Ishikawa (cell line): Measurements from ENCODE around the gene EGR4.

Experiments
- CEBPB ChIP-seq: IDR thresholded peaks from 2 replicates; pipeline ENCODE4 v1.6.1; 2012
- EGR1 ChIP-seq: IDR thresholded peaks from 2 replicates; pipeline ENCODE4 v1.6.1; 2012
- EP300 ChIP-seq: IDR thresholded peaks from 2 replicates; pipeline ENCODE4 v1.6.1; 2012; ENCODE audit warnings: borderline replicate concordance
- FOXM1 ChIP-seq: IDR thresholded peaks from 2 replicates; pipeline ENCODE4 v1.6.1; 2012; ENCODE audit warnings: low read depth, borderline replicate concordance
- RAD21 ChIP-seq: IDR thresholded peaks from 2 replicates; pipeline ENCODE4 v1.6.1; 2012; ENCODE audit warnings: low read depth
- TAF1 ChIP-seq: IDR thresholded peaks from 2 replicates; pipeline ENCODE4 v1.6.1; 2012; ENCODE audit warnings: low read depth, mild to moderate bottlenecking
- USF1 ChIP-seq: IDR thresholded peaks from 2 replicates; pipeline ENCODE4 v1.6.1; 2012
- YY1 ChIP-seq: IDR thresholded peaks from 2 replicates; pipeline ENCODE4 v1.6.1; 2012; ENCODE audit warnings: low read depth
- TF ChIP-seq, protein P1 (sequence below): IDR thresholded peaks from 2 replicates; pipeline ENCODE4 v1.6.1; 2012

DNA sequence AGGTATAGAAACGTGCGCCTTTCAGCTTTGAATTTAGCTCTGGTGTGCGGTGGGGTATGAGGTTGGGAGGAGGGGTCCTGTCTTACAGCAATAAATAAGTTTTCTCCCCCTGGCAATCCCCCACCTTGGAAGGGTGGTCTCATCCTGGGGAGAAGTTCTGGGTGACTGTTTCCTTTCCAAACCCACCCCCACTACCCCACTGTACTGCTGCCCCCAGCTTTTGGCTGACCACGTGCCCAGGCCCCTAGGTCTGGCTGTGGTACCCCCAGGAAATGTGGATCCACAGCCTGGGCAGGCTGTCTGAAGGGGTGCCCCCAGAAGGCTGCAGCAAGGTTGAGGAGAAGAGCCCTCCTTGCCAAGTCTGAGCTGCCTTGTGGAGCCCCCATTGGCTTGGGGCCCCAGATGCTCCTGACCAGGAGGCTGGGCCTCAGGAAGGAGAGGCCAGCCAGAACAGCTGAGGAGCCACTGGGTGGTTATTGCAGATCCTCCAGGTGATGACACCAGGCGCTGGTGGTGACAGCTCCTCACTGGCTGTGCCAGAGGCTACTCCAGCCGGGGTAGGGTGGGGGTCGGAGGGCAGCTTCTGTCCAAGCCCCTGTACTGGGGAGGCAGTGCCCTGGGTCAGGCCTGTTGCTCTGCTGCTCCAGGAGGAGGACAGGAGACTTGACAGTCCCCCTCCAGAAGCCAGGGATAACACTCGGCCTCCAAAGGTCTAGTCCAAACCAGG is 35.0 kb downstream of the EGR4 start:
- TF ChIP-seq EP300 (no peak), YY1 (no peak), USF1 (no peak), FOXM1 (no peak), TAF1 (no peak), CEBPB (no peak), RAD21 (no peak), EGR1 (no peak)
- TF ChIP-seq, protein P1, sequence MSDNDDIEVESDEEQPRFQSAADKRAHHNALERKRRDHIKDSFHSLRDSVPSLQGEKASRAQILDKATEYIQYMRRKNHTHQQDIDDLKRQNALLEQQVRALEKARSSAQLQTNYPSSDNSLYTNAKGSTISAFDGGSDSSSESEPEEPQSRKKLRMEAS = no peak
